NCI-H2107 (cell line): ENCODE measurements around the gene ADRM1.

Experiments used
- DNase-seq: peaks from one replicate; lab custom pipeline; 2025; lab: John Stamatoyannopoulos, UW

The ADRM1 gene, protein sequence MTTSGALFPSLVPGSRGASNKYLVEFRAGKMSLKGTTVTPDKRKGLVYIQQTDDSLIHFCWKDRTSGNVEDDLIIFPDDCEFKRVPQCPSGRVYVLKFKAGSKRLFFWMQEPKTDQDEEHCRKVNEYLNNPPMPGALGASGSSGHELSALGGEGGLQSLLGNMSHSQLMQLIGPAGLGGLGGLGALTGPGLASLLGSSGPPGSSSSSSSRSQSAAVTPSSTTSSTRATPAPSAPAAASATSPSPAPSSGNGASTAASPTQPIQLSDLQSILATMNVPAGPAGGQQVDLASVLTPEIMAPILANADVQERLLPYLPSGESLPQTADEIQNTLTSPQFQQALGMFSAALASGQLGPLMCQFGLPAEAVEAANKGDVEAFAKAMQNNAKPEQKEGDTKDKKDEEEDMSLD

GRCh38 chr20:62302341-62303061 is at the start of gene ADRM1:
TSS of gene ADRM1 (plus strand) at chr20:62302997. CDS start at chr20:62303569, 572 bp downstream.
- DNase-seq: peak; percentile 92

DNA sequence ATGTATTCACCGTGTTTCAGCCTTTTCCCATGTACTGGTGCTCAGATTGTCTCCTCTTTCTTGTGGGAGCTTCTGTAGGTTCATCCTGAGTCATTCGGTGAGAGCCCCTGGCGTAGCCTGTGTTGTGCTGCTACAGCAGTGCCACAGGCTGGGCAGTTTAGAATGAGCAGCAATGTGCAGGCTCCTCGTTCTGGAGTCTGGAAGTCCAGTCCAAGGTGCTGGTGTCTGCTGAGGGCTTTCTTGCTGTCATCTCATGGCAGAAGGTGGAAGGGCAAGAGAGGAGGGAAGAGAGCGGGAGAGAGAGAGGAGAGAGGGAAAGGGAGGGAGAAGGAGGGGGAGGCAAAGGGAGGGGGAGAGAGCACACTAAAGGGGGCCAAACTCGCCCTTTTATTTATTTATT is 49.4 kb upstream of the ADRM1 start:
- DNase-seq: no peak

DNA sequence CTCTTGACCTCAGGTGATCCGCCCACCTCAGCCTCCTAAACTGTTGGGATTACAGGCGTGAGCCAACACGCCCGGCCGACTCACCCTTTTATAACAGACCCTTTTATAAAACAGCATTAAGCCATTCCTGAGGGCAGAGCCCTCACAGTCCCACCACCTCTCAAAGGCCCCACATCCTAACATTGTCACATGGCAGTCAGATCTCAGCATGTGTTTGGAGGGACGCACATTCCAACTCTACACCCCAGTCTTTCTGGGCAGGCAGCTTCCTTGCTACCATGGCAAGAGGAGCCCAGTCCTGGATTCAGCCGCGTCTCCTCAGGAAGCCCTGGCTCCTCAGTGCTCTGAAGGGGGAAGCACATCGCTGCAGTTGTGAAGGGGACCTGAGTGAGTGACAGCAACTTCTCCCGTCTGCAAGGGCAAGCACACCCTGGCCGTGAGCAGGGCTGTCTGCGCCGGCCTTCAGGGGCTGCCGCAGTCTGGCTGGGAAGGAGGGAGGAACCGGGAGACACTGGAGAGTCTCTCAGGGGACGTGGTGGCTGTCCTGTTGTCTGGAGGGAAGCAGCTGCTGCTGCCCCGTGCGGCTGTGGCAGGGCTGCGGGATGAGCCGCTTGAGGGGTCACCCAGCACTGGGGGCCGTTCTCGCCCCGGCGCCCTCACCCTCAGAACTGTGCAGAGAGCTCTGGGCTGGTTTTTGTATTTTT is 48.6 kb upstream of the ADRM1 start:
- no peak for DNase-seq

DNA sequence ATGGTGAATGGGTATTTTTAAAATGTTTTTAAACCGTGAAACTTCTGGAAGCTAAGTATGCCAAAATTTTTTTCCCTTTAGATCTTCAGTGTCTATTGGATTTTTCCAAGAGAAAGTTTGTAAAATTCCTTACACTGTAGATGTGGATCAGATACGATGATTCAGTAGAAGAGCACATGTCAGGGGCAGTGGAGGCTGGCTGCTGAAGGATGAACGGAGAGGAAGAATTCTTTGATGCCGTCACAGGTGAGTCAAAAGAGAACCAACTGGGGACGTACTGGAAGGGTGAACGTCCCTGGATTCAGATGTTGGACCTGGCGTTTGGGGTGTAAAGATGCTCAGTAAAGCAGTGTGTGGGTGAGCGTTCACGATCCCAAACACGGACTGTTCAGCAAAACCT is 46.8 kb upstream of the ADRM1 start:
- DNase-seq: no peak

GRCh38 chr20:62258499-62259293 is 44.1 kb upstream of the ADRM1 start:
- DNase-seq: no peak

DNA sequence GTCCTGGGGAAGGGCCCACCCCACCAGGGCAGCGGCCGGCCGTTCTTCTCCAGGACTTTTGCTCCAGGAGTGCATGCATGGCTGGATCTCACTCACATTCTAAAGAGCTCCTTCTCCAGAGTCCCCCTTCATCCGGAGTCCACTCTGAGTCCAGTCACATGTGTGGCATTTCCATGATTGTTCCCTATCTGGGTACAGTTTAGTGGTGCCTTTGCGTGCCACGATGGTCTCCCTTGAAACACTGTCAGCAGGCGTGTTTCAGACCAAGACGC is 43.6 kb upstream of the ADRM1 start:
- DNase-seq: no peak

- no peak for DNase-seq
These were observed 40.7 kb upstream of the ADRM1 start for GRCh38 chr20:62262064-62262463.

GRCh38 chr20:62263396-62263795 is 39.4 kb upstream of the ADRM1 start:
- DNase-seq: no peak

DNA sequence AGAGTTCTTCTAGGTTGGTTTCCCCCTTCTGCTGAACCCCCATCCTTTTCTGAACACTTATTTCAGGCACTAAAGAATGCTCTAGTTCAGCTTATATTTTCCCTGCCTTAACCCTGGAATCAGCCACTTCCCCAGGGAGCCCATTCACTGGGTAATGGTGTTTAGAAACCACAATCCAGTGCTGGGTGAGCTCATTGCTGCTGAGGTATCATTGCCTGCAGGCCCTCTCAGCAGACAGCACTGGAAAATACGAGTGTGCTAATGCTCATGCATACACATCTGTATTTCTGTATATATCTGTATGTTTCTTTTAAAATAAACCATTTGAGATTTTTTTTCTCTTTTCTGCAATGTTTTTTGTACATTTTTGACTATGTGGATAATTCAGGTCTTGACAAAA is 37.4 kb upstream of the ADRM1 start:
- no peak for DNase-seq

DNA sequence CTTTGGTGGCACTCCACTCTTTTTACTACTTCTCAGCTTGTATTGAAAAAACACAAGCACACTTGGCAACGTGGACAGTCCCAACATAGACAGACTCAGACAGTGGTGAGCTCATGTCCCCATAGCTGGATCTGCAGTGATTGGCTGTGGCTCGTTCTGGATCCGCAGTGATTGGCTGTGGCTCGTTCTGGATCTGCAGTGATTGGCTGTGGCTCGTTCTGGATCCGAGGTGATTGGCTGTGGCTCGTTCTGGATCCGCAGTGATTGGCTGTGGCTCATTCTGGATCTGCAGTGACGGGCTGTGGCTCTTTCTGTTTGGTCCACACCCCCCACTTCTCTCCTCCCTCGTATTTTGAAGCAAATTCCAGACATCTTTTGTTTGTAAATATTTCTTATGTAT is 36.5 kb upstream of the ADRM1 start:
- no peak for DNase-seq

GRCh38 chr20:62266851-62267250 is 35.9 kb upstream of the ADRM1 start:
- no peak for DNase-seq

- DNase-seq: no peak
These were observed 35.3 kb upstream of the ADRM1 start for GRCh38 chr20:62267543-62267942.

GRCh38 chr20:62268228-62268900 is 34.4 kb upstream of the ADRM1 start:
- no peak for DNase-seq

- no peak for DNase-seq
These were observed 33.4 kb upstream of the ADRM1 start for GRCh38 chr20:62269378-62269777.

DNA sequence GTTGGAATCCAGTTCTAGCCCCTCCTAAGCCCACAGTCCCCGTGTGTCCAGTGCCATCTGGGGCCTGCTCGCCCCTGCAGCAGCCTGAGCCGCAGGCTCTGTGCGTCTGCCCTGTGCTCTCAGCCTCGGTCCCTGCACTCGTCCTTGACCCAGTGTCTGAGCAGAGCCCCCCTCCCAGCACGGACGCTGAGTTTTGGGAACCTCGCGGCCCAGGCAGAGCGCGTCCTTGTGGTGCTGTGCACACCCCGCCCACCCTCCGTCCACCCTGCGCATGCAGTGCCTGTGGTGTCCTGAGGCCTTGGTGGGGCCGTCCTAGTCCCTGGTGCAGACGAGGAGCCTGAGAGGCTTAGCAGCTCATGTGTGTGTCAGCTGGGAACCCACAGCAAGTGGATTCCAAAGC is 32.9 kb upstream of the ADRM1 start:
- no peak for DNase-seq

GRCh38 chr20:62272200-62272599 is 30.6 kb upstream of the ADRM1 start:
- no peak for DNase-seq

DNA sequence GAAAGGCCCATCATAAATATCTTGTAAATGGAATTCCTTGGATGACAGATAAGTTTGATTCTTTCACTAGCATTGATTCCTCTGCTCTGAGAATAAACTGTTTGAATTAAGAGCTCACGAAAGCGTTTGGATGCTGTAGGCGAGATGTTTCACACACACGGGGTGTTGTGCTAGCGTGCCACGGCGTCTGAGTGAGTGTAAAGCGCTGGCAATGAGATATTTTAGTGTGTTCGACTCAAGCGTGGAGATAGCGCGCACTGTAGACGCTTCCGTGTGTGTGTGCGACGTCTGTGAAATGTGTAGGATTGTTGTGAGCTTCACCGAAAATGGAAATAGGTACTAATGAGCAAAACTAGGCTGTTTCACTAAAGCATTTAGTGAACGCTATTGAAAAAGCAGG is 29.4 kb upstream of the ADRM1 start:
- DNase-seq: no peak

DNA sequence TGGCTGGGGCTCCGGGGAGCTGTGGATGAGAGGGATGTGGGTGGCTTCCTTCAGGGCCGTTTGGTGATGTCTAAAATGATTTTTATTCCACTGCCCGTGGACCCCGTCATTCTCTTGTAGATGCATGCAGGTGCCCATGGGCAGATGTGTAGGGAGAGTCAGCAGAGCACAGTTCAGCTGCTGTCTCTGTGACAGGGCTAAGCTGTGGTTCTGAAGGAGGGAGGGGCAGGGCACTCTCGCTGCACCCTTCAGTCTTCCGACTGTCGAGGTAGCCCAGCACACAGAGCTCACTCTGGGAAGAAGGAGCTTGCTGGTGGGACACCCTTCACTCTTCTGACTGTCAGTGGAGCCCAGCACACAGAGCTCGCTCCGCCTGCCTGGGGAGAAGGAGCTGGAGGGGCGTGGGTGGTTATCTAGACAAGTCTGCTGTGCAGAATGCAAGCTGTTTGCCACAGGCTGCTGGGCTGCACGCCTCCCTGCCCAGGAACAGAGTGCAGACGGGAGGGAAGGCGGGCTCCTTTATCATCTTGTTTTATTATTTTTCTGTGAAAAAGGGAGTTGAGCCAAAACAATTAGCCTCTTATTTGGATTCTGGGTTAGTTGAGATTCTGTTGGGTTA is 28.4 kb upstream of the ADRM1 start:
- DNase-seq: no peak

DNA sequence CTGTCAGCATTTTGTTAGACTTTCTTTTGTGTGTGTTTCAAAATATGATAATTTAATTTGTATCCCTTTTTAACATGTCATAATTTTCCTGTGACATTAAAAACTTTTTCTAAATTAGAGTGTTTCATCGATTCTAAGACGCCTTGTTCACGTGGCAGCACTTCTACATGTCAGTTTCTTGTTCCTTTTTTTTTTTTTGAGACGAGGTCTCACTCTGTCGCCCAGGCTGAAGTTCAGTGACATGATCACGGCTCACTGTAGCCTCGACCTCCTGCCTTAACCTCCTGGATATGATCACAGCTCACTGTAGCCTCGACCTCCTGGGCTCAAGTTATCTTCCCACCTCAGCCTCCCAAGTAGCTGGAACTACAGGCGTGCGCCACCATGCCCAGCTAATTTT is 27.6 kb upstream of the ADRM1 start:
- no peak for DNase-seq

GRCh38 chr20:62276439-62276838 is 26.4 kb upstream of the ADRM1 start:
- no peak for DNase-seq

- no peak for DNase-seq
These were observed 25.5 kb upstream of the ADRM1 start for GRCh38 chr20:62277253-62277652.
